GM18508 (cell line): ENCODE results near the gene PPP2R5C.

ENCODE experiments used
- ATAC-seq: cut with Tn5 transposase; IDR thresholded peaks from one replicate; pipeline ENCODE4 v1.9.1; 2021; ENCODE audit warnings: moderate number of reproducible peaks; ENCODE audit not compliant: insufficient read depth, unreplicated experiment

Gene PPP2R5C

DNA sequence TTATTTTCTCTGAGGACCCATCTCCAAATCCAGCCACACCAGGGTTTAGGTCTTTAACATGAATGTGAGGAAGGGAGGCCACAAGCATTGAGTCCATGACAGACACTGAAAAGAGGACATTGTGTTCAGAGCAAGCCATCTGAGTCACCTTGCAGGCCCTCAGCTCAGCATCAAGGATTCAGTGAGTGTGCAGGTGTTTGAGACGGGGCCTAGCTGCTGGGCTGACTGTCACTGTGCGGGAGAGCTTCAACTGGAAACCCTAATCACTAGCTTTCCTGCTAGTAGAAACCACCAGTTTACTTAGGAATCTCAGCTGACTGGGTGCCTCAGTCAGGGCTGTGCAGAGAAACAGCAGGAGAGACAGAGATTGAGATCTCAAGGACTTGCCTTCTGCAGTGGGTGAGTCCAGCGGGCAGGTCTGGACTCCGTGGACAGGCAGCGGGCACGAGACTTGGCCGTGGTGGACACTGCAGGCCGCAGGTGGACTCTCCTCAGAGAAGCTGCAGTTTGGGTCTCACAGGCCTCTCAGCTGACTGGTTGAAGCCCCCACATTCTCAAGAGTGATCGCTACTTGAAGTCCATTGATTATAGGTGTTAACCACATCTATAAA, 116.8 kb downstream of the PPP2R5C start:
- ATAC-seq, result no peak

GRCh38 chr14:101878822-101879528, 117.5 kb downstream of the PPP2R5C start:
- ATAC-seq, result no peak

DNA sequence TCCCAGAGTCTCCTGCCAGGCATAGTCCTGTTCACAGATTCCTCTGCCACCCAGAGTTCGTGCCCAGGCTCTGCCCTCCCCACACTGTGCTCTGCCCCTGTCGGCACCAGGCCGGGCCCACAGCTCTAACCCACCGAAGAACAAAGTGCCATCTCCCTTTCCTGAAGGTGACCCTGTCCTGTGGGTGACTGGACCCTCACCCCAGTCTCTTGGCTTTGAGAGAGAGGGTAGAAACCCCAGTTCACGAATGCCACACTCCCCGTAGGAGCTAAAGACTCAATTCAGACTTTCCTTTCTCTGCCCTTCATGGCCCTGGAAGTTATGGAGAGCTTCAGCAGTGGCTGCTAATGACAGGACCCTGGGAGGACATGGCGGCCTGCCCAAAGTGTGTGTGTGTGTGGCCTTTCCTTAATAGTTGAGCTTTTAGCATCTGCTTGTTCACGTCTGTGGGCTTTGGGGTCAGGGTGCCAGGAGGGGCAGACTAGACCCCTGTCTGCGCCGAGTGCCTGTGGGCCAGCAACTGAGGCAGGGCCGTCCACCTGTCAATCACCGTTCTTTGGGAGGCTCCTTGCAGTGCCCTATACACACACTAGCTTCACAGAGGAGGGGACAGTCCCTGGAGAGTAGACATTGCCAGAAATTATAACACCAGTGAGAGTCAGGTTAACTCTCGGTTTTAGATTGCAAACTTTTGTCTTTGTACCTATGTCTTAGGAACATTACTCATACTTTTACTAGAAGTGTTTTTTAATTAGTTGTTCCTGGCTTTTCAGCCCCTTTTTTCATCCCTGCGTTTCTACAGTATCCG, 118.2 kb downstream of the PPP2R5C start:
- ATAC-seq, result no peak

DNA sequence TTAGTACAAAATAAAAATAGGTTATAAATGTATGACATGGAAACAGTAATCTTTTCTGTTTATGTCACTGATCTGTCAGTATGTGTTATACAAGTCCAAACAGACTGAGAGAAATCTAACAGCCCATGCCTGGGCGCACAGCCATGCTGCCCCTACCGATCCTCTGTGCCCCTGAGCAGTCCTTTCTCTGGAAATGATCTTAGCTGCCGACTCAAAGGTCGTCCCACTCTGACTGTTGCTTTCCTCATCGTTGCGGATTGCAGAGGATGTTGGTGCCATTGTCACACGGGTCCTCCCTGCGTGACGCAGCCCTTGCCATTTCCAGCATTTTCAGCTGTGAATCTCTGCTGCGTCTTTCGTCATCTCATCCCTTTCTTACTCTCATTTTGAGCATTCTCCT, 119.9 kb downstream of the PPP2R5C start:
- ATAC-seq, result no peak

- ATAC-seq, result no peak
Observed at GRCh38 chr14:101882141-101882935, 120.8 kb downstream of the PPP2R5C start.

DNA sequence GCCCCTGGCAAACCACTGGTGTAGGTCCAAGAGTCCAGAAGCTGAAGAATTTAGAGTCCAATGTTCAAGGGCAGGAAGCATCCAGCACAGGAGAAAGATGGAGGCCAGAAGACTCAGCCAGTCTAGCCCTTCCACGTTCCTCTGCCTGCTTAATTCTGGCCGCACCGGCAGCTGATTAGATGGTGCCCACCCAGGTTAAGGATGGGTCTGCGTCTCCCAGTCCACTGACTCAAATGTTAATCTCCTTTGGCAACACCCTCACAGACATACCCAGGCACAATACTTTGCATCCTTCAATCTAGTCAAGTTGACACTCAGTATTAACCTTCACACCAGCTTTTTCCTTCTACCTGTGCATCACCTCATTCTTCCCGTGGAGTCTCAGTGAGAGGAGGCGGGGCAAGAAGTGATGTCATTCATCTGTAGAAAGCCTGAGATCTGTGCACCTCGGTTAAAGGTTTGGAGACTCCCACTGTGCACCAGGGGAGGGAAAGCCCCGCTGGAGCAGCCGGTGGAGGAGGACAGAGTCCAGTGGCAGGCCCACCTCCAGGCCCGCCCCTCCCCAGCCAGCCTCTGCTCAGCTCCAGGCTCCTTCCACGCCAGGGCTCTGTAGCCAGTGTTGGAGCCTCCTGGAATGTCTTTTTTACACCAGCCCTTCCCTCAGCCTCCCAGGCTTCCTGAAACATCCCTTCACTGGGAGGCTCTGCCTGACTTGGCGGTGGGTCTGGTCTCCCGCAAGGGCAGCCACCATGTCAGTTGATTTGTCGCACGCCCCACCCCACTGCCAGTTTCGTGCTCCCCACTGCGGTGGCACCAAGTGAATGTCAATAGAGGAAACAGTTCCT, 122.8 kb downstream of the PPP2R5C start:
- ATAC-seq, result no peak

DNA sequence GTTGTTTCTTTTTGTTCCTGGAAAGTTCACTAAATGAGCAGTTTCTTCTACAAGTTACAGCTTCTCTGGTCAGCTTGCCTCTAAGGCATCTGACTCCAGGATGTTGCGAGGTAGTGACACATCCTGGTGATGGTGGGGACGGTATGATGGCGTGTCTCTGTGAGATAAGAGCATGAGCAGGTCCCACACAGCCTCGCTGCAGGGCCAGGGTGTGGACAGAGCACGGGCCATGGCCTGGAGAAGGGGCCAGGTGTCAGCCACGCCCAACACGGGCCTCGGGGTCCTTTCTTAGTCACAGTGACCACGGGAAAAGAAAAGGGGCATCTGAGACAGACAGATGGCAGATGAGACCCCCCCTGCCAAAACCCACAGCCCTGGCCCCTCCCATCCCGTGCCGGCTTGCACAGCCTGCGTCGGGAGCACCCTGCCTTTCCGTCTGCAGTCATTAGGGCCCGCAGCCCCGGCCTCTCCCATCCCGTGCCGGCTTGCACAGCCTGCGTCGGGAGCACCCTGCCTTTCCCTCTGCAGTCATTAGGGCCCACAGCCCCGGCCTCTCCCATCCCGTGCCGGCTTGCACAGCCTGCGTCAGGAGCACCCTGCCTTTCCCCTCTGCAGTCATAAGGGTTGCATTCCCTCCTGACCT, 123.5 kb downstream of the PPP2R5C start:
- ATAC-seq, result no peak

- no peak for ATAC-seq
Observed at GRCh38 chr14:101887219-101887618, 125.7 kb downstream of the PPP2R5C start.

DNA sequence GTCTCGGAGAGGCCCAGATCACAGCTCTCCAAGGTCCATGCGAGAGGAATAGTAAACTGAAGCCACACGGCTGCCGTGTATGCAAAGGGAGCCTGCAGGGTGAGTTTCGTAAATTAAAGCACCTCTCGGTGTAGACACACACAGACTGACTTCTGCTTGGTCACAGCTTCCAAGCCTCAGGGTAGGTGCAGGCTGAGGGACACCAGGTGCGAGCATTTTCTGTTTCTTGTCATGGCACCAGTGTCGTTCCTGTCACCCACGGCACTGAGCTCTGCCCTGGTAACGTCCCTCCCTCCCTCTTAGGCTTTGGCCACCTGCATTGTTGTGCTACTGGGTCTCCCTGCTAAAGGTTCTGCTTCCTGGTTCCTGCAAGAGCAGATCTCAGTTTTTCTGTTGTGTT, 126.7 kb downstream of the PPP2R5C start:
- no peak for ATAC-seq

GRCh38 chr14:101889366-101889765, 127.9 kb downstream of the PPP2R5C start:
- no peak for ATAC-seq

DNA sequence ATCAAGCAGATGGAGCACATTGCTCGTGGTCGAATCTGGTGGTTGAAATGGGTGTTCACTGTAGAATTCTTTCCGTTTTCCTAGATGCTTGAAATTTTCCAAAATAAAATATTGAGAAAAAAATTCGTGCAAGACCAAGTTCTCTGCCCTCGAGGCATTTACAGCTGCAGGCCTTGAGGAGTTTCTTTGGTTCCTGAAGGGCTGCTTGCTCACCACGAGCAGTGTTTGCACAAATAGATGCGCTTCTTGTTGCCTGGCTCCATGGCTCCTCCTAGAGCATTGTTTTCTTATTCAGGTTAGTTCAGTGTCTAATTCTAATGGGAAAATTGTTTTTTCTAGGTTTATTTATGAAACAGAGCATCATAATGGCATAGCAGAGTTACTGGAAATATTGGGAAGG, 128.4 kb downstream of the PPP2R5C start:
- no peak for ATAC-seq

DNA sequence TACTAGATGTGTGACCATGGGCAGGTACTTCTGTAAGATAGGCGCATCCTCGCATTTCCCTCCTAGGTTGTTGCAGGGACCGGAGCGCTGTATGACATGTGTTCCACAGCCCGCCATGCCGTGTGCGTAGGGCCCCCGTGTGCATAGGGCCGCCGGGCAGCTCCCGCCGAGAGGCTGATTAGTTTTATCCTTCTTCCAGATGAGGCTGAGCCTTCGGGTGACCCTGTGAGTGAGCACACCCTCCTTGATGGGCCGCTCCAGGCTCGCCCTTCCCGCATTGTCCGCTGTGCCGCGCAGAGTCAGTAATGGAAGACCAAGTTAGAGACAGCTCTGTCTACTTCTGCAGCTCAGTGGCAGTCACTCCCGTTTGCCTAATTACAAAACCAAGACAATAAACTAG, 130.0 kb downstream of the PPP2R5C start:
- no peak for ATAC-seq

GRCh38 chr14:101893759-101894158, 132.2 kb downstream of the PPP2R5C start:
- ATAC-seq, result no peak

- no peak for ATAC-seq
Observed at GRCh38 chr14:101894365-101895081, 133.0 kb downstream of the PPP2R5C start.

GRCh38 chr14:101895256-101895655, 133.7 kb downstream of the PPP2R5C start:
- ATAC-seq, result no peak

DNA sequence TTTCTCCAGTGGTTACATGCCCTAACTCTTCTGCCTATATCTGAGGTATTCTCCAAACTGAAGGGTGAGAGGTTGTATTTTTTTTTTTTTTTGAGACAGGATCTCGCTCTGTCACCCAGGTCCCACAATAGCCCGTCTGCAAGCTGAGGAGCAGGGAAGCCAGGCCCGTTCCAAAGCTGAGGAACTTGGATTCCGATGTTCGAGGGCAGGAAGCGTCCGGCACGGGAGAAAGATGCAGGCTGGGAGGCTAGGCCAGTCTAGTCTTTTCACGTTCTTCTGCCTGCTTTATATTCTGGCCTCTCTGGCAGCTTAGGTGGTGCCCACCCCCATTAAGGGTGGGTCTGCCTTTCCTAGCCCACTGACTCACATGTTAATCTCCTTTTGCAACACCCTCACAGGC, 135.8 kb downstream of the PPP2R5C start:
- ATAC-seq, result no peak

- no peak for ATAC-seq
Observed at GRCh38 chr14:101898416-101898815, 136.9 kb downstream of the PPP2R5C start.

- ATAC-seq, result no peak
Observed at GRCh38 chr14:101899263-101899662, 137.8 kb downstream of the PPP2R5C start.

GRCh38 chr14:101900253-101900652, 138.7 kb downstream of the PPP2R5C start:
- ATAC-seq, result no peak
